Measurements from ENCODE around the gene TREH.

The TREH gene

GRCh38 chr11:118631142-118631909 lies 48.1 kb downstream of the TREH start:
- DNase-seq (ENCODE audit: low read depth), result no peak
- no peak overlapping the region for H3K4me3 ChIP-seq (ENCODE audit: low read depth, low read length)
- no peak for TF ChIP-seq CTCF (IDR thresholded peaks at IDR 0.05; ENCODE audit: low read depth, low read length, missing control alignments)

GRCh38 chr11:118629761-118630661 lies 49.4 kb downstream of the TREH start:
- no peak overlapping the region for H3K4me3 ChIP-seq (ENCODE audit: low read depth, low read length)
- no peak for DNase-seq (ENCODE audit: low read depth)
- TF ChIP-seq CTCF (IDR thresholded peaks at IDR 0.05; ENCODE audit: low read depth, low read length, missing control alignments), result no peak

DNA sequence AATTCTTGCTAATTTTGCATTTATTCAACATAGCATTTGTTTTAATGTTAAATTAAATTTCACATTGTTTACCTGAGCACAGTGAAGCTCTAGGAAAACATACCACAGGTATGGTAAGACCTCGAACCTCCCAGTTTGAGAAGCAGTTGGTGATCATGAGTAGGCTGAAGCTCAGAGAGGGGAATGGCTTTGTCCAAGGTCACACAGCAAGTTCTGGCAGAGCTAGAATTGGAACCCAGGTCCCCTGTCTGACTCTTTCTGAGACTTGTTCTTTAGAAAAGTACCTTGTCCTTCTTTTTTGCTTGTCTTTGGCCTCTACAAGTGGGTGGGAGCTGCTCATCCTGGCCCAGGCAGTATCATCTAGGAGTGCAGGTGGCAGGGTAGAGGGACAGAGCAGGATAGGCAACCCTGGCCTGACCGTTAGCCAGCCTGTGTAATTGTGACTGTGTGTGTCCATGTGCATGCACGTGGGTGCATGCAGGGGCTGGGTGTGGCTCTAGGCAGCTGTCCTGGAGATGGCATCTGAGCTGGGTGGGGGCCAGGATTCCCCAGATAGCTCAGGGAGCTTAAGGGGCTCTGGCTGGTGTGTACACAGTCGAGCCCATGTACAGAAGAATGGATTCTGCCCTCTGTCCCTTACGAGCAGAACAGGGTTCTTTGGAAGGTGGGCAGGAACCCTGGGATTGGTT lies 50.4 kb downstream of the TREH start:
- no peak overlapping the region for H3K4me3 ChIP-seq (ENCODE audit: low read depth, low read length)
- TF ChIP-seq CTCF (IDR thresholded peaks at IDR 0.05; ENCODE audit: low read depth, low read length, missing control alignments), result no peak
- DNase-seq (ENCODE audit: low read depth), result no peak

- DNase-seq (ENCODE audit: low read depth), result no peak
- H3K4me3 ChIP-seq (ENCODE audit: low read depth, low read length), result no peak overlapping the region
- no peak for TF ChIP-seq CTCF (IDR thresholded peaks at IDR 0.05; ENCODE audit: low read depth, low read length, missing control alignments)
Observed at GRCh38 chr11:118628432-118628831, 51.0 kb downstream of the TREH start.

DNA sequence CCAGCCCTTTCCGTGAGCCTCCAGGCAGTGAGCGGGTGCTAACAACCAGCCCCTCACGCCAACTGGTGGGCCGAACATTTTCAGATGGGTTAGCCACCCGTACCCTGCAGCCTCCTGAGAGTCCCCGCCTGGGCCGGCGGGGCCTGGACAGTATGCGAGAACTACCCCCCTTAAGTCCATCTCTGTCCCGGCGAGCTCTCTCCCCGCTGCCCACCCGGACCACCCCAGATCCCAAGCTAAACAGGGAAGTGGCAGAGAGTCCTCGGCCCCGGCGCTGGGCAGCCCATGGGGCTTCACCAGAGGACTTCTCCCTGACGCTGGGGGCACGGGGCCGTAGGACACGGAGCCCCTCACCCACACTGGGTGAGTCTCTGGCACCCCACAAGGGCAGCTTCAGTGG lies 51.4 kb downstream of the TREH start:
- TF ChIP-seq CTCF (IDR thresholded peaks at IDR 0.05; ENCODE audit: low read depth, low read length, missing control alignments), result no peak
- no peak overlapping the region for H3K4me3 ChIP-seq (ENCODE audit: low read depth, low read length)
- no peak for DNase-seq (ENCODE audit: low read depth)

GRCh38 chr11:118627566-118627965 lies 51.9 kb downstream of the TREH start:
- TF ChIP-seq CTCF (IDR thresholded peaks at IDR 0.05; ENCODE audit: low read depth, low read length, missing control alignments), result no peak
- no peak for DNase-seq (ENCODE audit: low read depth)
- H3K4me3 ChIP-seq (ENCODE audit: low read depth, low read length), result no peak overlapping the region

Data from GM12864 (cell line).